Fibroblast of pulmonary artery (primary cell): Measurements from ENCODE around the gene NUCB1.
A peak's percentile ranks its signal among the peaks of the same experiment; 100 is the strongest.

Source experiments
- DNase-seq: peaks from one replicate; pipeline ENCODE4 v3.0.0-alpha.2; 2010; ENCODE audit warnings: low read depth
- H3K4me3 ChIP-seq: replicated peaks from 2 replicates; pipeline ENCODE4 v1.5.1; 2011; ENCODE audit warnings: low read depth, mild to moderate bottlenecking, control low read depth, low read length, moderate library complexity
- TF ChIP-seq, protein P1 (sequence below): IDR thresholded peaks from 2 replicates; pipeline ENCODE4 v1.5.1; 2011; ENCODE audit warnings: mild to moderate bottlenecking, control low read depth, low read length, inconsistent platforms; ENCODE audit errors: missing control alignments

NUCB1 gene

DNA sequence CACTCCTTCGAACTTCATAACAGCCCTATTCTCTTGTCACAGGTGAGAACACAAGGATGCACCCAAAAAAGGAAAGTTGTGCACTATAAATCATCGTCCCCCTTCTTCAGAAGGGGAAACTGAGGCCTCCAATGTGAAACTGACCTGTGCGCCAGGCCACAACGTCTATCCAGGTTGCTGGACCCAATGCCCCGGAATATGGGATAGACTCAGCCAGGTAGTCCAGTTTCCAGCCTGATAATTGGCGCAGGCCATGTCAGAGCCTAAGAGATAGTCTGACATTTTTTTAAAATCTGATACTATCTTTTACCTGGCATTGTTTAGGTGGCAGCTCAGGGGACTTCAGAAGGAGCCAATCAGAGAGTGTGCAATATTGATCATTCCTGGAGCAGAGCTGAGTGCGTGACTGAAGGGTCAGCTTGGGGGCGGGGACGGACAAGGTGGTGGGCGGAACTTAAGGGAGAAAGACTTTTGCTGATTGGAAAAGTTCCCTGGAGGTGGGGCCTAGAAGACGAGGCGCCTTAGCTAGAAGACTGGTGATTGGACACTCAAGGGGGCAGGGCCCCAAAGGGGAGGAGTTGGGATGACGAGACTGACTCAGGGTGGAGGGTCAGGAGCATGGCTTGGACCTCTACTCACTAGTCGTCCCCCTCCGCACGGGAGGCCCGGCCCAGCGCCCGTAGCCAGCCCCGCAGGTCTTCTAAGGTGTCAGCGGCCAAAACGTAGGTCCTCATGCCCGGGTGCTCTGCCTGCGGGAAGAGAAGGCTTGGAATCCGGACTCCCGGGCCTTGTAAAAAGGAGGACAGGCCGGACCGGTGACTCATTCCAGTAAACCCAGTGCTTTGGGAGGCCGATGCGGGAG, 40.2 kb upstream of the NUCB1 start:
- H3K4me3 ChIP-seq = no peak overlapping the region
- TF ChIP-seq, protein P1, sequence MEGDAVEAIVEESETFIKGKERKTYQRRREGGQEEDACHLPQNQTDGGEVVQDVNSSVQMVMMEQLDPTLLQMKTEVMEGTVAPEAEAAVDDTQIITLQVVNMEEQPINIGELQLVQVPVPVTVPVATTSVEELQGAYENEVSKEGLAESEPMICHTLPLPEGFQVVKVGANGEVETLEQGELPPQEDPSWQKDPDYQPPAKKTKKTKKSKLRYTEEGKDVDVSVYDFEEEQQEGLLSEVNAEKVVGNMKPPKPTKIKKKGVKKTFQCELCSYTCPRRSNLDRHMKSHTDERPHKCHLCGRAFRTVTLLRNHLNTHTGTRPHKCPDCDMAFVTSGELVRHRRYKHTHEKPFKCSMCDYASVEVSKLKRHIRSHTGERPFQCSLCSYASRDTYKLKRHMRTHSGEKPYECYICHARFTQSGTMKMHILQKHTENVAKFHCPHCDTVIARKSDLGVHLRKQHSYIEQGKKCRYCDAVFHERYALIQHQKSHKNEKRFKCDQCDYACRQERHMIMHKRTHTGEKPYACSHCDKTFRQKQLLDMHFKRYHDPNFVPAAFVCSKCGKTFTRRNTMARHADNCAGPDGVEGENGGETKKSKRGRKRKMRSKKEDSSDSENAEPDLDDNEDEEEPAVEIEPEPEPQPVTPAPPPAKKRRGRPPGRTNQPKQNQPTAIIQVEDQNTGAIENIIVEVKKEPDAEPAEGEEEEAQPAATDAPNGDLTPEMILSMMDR = no peak
- DNase-seq = no peak

DNA sequence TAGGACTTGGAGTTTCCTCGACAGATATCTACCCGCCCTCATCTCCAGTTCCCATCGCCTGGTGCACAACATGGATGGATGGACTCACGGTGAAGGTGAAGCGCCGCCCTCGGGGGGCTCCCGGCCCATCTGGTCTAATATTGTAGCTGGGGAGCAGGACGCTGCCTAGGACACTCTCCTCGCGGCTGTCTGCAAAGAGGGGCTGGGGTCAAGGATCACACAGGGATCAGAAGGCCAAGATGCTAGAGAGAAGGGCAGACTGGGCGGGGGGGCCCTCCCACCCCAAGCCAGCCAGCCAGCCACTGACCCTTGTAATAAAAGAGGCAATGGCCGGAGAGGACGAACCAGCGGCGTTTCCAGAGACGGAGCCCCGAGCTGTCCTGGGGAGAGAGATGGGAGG, 38.8 kb upstream of the NUCB1 start:
- TF ChIP-seq, protein P1 = no peak
- no peak for DNase-seq
- no peak overlapping the region for H3K4me3 ChIP-seq

DNA sequence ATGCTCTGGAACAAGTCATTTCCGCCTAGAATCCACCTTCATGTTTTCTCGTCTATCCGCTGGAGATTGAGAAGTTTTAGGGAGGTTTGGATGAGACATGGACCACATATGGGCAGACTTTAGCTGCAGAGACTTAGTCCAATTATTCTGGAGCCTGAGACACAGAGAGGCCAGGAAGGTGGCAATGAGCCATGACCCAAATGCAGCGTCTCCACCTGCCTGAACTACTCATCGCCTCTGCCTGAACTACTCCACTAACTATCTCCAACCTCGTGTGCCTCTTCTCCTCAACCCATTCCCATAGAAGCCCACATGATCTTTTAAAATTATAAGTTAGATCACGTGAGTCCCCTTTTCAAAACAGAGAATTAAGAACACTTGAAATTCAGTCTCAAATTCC, 37.3 kb upstream of the NUCB1 start:
- TF ChIP-seq, protein P1 = no peak
- H3K4me3 ChIP-seq = no peak overlapping the region
- DNase-seq = no peak

DNA sequence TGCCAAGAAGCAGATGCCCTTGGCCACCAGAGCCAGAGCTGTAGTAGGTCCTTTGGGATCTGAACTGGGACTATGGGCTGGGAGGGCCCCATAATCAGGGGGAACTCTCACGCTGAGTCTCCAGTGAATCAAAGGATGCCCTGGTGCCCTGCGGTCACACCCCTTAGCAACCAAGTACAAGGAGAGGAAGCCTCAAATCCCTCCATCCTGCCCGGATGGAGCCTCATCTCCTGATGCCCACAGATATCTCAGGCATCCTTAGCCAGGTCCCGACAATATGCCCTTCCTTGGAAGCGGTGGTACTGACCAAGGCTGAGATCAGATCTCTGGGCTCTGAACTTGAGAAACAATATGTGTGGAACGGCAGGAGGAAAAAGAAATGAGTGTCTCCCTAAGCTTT, 33.4 kb upstream of the NUCB1 start:
- H3K4me3 ChIP-seq = peak overlapping the region; percentile 61

DNA sequence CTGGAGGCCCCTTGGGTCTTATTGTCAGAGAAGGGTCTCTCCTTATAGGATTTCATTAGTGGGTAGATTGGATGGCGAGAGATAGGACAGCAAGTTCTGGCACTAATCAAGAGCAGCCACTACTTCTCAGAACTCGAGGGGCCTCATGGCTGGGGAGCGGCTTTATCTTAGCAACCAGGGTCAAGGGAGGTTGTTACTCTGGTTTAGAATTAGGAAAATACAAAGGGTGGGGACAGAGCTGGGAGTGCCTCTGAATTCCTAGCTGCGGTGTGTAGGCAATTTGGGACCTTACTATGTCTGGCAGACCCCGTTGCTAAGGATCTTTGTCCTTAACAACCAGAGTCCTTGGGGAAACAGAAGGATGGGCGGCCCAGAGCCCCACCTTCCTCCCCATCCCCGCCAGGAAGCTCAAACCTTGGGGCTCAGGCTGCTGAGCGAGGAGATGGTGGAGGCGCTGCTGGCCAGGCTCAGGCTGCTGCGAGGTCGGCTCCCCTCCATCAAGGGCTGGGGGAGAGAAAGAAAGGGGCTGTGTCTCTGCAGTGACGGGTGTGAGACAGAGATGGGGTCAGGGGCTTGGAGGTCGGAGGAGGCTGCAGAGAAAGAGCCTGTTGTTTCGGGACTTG, 32.9 kb upstream of the NUCB1 start:
- no peak for DNase-seq
- H3K4me3 ChIP-seq = peak overlapping the region; percentile 61
- TF ChIP-seq, protein P1 = no peak

More for the DNA sequence above, 33.4 kb upstream of the NUCB1 start:
- DNase-seq = no peak
- TF ChIP-seq, protein P1 = no peak

DNA sequence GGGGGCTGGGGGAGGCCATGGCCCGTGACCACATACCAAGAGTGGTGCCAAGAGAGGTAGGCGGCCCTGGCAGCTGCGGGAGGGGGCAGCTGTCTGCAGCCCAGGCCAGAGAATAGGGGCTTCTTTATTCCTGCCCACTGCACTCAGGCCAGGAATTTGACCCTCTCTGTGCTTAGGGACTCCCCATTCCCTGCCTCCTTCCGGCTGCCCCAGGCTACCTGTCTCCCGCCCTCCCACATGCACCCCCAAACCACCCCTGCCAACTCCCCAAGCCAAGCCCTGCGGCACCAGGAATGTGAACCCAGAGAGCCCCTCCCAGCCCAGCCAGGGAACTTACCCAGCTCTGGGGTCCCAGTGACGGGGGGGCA, 32.4 kb upstream of the NUCB1 start:
- peak overlapping the region; percentile 61 for H3K4me3 ChIP-seq
- DNase-seq = no peak
- TF ChIP-seq, protein P1 = no peak
